Activated B cell treated with CpG ODN at 0.5 μM for 24 hours (primary cell): ENCODE results near the gene HADHB. TPM values are rescaled to one million over a fixed set of nuclear protein-coding genes. Genes with fewer than 3 reads are reported as not detected.

Source experiments
- ATAC-seq: fragments of 200-7000 bp; cut with Tn5 transposase; one replicate; pipeline ENCODE4 v1.10.0; 2021; ENCODE audit warnings: low read depth, mild to moderate bottlenecking, moderate library complexity
- CTCF ChIA-PET: fragments of 350-600 bp; sonication (Branson Sonifier 250); formaldehyde crosslinking; loops from one replicate; lab custom pipeline; 2021; ENCODE audit warnings: antibody characterized with exemption; lab: Charles Lee
- POLR2A ChIA-PET: fragments of 350-600 bp; sonication (Branson Sonifier 250); formaldehyde crosslinking; loops from one replicate; lab custom pipeline; 2021; ENCODE audit warnings: antibody characterized with exemption; lab: Charles Lee
- DNase-seq: peaks from one replicate; pipeline ENCODE4 v3.0.0; 2022
- H3K27ac Mint-ChIP-seq: one replicate; pipeline ENCODE4 v1.8.0; 2020; ENCODE audit warnings: mixed read lengths
- H3K27me3 Mint-ChIP-seq: one replicate; pipeline ENCODE4 v1.8.0; 2021; ENCODE audit warnings: mixed read lengths
- H3K36me3 Mint-ChIP-seq: one replicate; pipeline ENCODE4 v1.8.0; 2021; ENCODE audit warnings: low read depth, mixed read lengths
- H3K4me1 Mint-ChIP-seq: one replicate; pipeline ENCODE4 v1.8.0; 2021; ENCODE audit warnings: mixed read lengths
- H3K4me3 Mint-ChIP-seq: one replicate; pipeline ENCODE4 v1.8.0; 2020; ENCODE audit warnings: mild to moderate bottlenecking, mixed read lengths
- H3K9me3 Mint-ChIP-seq: one replicate; pipeline ENCODE4 v1.8.0; 2020; ENCODE audit warnings: mixed read lengths
- intact Hi-C: fragments of 100-400 bp; cut with micrococcal nuclease; formaldehyde crosslinking; loops from one replicate; pipeline ENCODE4 v1.15.1; 2024
- total RNA-seq: library from RNA; stranded (reverse); gene quantifications from 2 replicates; pipeline ENCODE4 v1.2.3, GENCODE V29; 2022
- TF ChIP-seq, protein P1 (sequence below): fragments of 200-600 bp; IDR thresholded peaks from one replicate; pipeline ENCODE4 v1.8.0; 2022; ENCODE audit warnings: antibody characterized with exemption, mild to moderate bottlenecking

The HADHB gene
- total RNA-seq, 1 donor from 2014 or later: 65.6 TPM

GRCh38 chr2:26230806-26231205 lies 13.9 kb upstream of the HADHB start:
- Mint-ChIP-seq H3K27me3 (no peaks in the 10 kb centered on the region), H3K9me3 (no peaks in the 10 kb centered on the region), H3K36me3 (peaks cover 84% of the 10 kb centered on the region), H3K27ac (no peak overlapping the region), H3K4me3 (no peak overlapping the region), H3K4me1 (no peaks in the 10 kb centered on the region)
- POLR2A ChIA-PET: no interaction called here
- intact Hi-C loops: no loop called here
- DNase-seq (no peak), ATAC-seq (no peak)
- CTCF ChIA-PET: no interaction called here
- TF ChIP-seq, protein P1, sequence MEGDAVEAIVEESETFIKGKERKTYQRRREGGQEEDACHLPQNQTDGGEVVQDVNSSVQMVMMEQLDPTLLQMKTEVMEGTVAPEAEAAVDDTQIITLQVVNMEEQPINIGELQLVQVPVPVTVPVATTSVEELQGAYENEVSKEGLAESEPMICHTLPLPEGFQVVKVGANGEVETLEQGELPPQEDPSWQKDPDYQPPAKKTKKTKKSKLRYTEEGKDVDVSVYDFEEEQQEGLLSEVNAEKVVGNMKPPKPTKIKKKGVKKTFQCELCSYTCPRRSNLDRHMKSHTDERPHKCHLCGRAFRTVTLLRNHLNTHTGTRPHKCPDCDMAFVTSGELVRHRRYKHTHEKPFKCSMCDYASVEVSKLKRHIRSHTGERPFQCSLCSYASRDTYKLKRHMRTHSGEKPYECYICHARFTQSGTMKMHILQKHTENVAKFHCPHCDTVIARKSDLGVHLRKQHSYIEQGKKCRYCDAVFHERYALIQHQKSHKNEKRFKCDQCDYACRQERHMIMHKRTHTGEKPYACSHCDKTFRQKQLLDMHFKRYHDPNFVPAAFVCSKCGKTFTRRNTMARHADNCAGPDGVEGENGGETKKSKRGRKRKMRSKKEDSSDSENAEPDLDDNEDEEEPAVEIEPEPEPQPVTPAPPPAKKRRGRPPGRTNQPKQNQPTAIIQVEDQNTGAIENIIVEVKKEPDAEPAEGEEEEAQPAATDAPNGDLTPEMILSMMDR: no peak

DNA sequence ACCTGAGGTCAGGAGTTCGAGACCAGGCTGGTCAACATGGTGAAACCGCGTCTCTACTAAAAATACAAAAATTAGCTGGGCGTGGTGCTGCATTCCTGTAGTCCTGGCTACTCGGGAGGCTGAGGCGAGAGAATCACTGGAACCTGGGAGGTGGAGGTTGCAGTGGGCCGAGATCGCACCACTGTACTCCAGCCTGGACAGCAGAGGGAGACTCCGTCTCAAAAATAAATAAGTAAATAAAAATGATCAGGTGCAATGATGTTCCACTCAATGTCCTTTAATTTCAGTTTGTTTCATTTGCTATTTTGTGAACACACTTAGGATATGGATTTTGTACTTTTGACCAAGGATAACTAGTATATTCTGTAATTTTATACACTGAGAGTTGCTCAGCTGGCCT lies 9.7 kb upstream of the HADHB start:
- Mint-ChIP-seq H3K4me3 (no peak overlapping the region), H3K4me1 (peaks cover 8% of the 10 kb centered on the region), H3K27me3 (no peaks in the 10 kb centered on the region), H3K27ac (no peak overlapping the region), H3K9me3 (no peaks in the 10 kb centered on the region), H3K36me3 (peaks cover 77% of the 10 kb centered on the region)
- TF ChIP-seq, protein P1: no peak
- DNase-seq (no peak), ATAC-seq (no peak)
- POLR2A ChIA-PET: no interaction called here
- CTCF ChIA-PET: interaction anchor here (0.9 to 1.7 kb wide), 3 partner anchors 16 to 96 kb away, joined by 3 to 6 read pairs (median 3); no protein-coding TSS in a partner anchor
- intact Hi-C loops: loop anchor here (1.0 kb wide), 1 partner anchor 95 kb away; no protein-coding TSS in a partner anchor

DNA sequence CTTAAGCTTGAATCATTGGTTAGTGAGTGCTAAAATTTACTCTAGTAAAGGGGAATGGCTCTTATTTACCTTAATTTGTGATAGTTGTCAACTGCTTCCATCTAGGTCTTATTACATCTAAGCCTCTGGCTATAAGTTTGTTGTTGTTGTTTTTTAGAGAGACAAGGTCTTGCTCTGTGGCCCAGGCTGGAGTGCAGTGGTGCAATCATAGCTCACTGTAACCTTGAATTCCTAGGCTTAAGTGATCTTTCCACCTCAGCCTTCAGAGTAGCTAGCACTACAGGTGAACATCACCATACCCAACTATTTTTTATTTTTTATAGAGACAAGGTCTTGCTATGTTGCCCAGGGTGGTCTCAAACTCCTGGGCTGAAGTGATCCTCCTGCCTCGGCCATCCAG lies 6.9 kb upstream of the HADHB start:
- POLR2A ChIA-PET: no interaction called here
- no peak for ATAC-seq
- Mint-ChIP-seq H3K4me1 (peaks cover 34% of the 10 kb centered on the region), H3K9me3 (no peaks in the 10 kb centered on the region), H3K27ac (no peak overlapping the region), H3K4me3 (no peak overlapping the region), H3K27me3 (no peaks in the 10 kb centered on the region), H3K36me3 (peaks cover 63% of the 10 kb centered on the region)
- TF ChIP-seq, protein P1: no peak
- intact Hi-C loops: no loop called here
- CTCF ChIA-PET: no interaction called here
- DNase-seq: no peak

- Mint-ChIP-seq H3K4me1 (peaks cover 39% of the 10 kb centered on the region), H3K4me3 (no peak overlapping the region), H3K9me3 (no peaks in the 10 kb centered on the region), H3K27me3 (no peaks in the 10 kb centered on the region), H3K36me3 (peaks cover 57% of the 10 kb centered on the region), H3K27ac (no peak overlapping the region)
- DNase-seq (no peak), ATAC-seq (no peak)
- POLR2A ChIA-PET: no interaction called here
- TF ChIP-seq, protein P1: no peak
- CTCF ChIA-PET: no interaction called here
- intact Hi-C loops: no loop called here
These were observed 6.3 kb upstream of the HADHB start for GRCh38 chr2:26238311-26238958.

DNA sequence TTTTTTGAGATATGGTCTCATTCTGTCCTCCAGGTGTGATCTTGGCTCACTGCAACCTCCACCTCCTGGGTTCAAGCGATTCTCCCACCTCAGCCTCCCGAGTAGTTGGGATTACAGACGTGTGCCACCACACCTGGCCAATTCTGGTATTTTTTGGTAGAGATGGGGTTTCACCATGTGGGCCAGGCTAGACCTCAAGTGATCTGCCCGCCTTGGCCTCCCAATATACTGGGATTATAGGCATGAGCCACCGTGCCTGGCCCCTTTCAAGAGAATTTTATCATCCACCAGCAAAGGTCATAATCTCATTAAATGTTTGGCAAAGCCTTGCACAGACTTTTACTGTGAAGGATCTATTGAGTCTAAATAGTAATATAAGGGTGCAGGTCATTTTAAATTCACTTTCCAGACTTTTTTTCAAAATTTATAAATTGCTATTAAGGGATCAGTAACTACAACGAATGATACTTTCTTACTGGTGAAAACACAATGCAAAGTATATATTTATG lies 2.8 kb upstream of the HADHB start:
- intact Hi-C loops: loop anchor here (5.0 kb wide), 1 partner anchor 335 kb away; no protein-coding TSS in a partner anchor
- Mint-ChIP-seq H3K36me3 (peaks cover 43% of the 10 kb centered on the region), H3K27me3 (no peaks in the 10 kb centered on the region), H3K9me3 (no peaks in the 10 kb centered on the region), H3K27ac (no peak overlapping the region), H3K4me1 (peaks cover 64% of the 10 kb centered on the region), H3K4me3 (peak overlapping the region; percentile 97)
- ChIA-PET POLR2A (interaction anchor here (1.5 to 5.4 kb wide), 3 partner anchors 27 to 104 kb away, joined by 6 to 43 read pairs (median 25); partner anchors contain the start of genes ADGRF3 and SELENOI), CTCF (no interaction called here)
- TF ChIP-seq, protein P1: no peak
- no peak for DNase-seq
- ATAC-seq: no peak
